GM03348 (cell line): ENCODE results near the gene CHN1.

Experiments
- DNase-seq: peaks from one replicate; pipeline ENCODE4 v3.0.0; 2012; ENCODE audit warnings: low spot score

The CHN1 gene

GRCh38 chr2:174971868-174972781, 33.1 kb downstream of the CHN1 start:
- DNase-seq = peak; percentile 62

GRCh38 chr2:174970092-174970491, 35.1 kb downstream of the CHN1 start:
- DNase-seq = no peak

- no peak for DNase-seq
Measured at GRCh38 chr2:174969091-174969734, 36.0 kb downstream of the CHN1 start.

- DNase-seq = peak; percentile 29
Measured at GRCh38 chr2:174967691-174968260, 37.4 kb downstream of the CHN1 start.

GRCh38 chr2:174967086-174967485, 38.1 kb downstream of the CHN1 start:
- no peak for DNase-seq

GRCh38 chr2:174965992-174966744, 39.0 kb downstream of the CHN1 start:
- peak; percentile 18 for DNase-seq

DNA sequence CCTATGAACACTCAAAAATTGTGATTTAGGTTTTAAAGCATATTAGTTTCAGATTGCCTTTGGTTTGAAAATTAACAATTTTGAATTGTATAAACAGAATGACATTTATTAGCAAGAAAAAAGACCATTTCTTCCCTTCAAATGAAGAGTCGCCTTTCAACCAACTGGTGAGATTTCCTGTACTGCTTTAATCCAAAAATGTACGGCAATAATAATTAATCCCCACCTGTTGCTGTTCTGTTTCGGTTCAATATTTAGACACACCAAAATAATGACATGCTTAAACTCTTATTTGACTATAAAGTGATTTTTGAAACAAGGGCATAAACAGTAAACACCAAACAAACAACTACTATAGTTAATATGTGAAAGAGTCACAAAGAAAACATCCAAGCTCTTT, 39.6 kb downstream of the CHN1 start:
- DNase-seq = no peak

GRCh38 chr2:174964404-174964803, 40.8 kb downstream of the CHN1 start:
- no peak for DNase-seq

DNA sequence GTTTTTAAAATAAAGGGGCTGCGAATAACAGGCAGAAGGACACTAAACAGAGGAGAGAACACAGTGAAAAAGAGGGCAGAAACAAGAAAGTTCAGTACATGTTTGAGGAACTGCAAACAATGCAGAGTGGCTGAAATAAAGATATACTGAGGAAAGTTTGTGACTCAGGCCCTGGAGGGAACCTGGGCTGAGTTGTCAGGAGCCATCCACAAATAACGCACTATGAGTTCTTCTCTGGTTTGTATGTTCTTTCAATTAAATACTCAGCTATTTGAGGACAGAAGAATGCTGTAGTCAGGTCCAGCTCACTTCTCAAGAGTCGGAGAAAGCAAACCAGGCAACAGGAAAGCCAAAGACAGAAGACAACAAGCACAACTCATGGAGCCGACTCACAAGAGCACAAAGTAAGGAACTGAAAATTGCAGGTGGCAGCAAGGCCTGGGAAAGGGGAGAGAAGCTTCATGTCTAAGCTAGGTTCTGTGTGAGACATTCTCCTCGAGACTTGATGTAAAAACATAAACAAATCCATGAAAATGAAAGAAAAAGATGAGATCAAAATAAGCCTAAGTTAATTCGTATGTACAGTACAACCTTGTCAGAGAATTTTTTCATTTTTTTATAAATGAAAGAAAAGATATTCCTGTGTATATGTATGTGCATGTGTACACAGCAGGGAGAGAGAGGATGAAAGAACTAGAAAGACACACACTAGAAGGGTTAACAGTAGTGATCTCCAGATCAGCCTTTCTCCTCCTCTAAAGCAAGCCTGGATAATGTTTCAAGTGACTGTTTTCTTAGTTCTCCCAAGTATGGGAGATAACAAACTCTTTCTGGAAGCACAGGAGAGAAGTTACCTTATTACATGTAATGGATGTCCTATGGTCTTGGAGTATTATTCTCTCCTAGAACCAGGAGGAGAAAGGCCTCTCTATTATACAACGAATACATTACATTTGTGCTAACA, 41.5 kb downstream of the CHN1 start:
- DNase-seq = no peak

DNA sequence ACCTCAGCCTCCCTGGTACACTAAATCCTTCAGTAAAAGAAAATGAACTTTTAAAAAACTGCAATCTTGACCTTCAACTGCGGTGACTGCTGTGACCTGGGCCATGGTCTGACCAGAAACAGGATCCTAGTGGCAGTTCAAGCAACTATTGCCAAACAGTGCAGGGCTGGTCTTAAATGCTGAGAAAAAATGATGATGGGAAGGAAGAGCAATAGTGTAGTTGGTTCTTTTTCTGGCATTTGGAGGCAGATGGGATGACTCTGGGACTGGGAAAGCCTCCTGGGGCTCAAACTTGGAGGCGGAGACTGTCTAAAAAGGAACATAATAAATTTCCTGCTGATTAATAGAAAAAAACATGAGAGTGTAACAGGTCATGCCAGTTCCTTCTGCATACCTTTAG, 45.4 kb downstream of the CHN1 start:
- DNase-seq = peak; percentile 13

- DNase-seq = no peak
Measured at GRCh38 chr2:174957050-174957449, 48.1 kb downstream of the CHN1 start.

DNA sequence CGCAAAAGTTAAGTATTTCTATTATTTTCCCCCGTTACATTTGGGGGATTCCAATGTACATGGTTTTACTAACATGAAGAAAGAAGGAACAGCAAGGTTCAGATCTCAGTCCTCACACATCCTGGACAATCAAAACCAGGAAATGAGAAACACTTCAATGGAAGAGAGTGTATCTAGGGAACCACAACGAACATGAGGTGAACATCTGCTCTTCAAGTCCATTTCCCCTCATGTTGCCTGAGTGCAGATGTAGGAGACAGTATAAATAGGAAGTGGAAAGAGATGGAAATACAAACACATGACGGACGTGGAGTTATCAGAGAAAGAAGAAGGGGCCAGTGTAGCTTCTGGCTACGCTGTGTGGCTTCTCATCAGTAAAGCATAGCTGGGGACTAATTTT, 52.6 kb downstream of the CHN1 start:
- DNase-seq = no peak

DNA sequence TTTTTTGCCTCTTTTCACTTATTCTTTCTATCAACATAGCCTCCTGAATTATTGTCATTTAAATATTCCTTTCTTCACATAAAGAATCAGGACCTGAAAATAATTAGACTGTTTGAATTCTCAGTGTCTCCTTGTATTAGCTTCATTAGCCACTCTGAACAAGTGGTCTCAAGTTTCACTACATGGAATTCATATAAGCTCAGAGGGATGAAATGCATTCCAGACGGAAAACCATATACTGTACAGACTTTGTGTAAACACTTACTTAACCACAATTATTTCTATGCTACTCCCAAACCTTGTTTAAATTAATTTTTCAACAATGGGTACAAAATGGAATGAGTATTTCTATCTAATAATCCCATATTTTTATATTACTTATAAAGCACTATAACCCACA, 53.4 kb downstream of the CHN1 start:
- peak; percentile 27 for DNase-seq

DNA sequence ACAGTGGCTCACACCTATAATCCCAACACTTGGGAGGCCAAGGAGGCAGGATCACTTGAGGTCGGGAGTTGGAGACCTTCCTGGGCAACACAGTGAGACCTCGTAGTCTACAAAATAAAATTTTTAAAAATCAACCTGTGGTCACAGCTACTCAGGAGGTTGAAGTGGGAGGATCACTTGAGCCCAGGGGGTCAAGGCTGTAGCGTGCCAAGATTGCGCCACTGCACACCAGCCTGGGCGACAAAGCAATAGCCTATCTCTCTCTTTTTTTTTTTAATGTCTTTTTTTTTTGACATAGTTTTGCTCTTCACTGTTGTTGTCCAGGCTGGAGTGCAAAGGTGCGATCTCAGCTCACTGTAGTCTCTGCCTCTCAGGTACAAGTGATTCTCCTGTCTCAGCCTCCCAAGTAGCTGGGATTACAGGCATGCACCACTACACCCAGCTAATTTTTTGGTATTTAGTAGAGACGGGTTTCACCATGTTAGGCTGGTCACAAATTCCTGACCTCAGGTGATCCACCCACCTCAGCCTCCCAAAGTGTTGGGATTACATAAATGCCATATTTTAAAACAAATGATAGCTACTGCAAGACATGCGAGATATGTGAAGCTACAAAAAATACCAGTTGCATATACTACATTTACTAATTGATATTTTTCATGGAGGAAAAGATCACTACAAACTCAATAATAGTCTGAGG, 55.0 kb downstream of the CHN1 start:
- no peak for DNase-seq

DNA sequence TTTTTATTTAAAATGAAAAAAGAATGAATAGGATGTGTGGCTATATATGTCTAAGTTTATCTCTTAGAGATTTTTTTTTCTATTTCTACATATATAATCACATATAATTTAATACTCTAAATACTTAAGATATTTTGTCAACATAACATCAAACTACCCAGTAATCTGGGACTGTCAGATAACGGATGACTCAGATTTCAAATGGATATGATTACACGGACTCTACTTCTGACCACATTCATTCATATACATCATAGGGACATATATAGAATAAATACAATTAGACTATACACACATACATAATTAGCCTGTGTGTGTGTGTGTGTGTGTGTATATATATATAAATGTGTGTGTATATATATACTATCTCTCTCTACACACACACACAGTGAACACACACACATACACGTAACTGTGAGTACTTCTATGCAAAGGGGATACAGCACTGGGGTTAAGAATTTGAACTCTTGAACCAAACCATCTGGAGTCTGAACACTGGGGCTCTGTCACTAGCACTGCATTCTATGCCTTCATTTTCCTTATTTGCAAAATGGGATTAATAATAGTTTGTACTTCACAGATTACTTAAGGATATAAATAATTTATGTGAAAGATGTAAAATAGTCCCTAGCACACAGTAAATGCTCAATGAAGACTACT, 59.5 kb downstream of the CHN1 start:
- DNase-seq = no peak

DNA sequence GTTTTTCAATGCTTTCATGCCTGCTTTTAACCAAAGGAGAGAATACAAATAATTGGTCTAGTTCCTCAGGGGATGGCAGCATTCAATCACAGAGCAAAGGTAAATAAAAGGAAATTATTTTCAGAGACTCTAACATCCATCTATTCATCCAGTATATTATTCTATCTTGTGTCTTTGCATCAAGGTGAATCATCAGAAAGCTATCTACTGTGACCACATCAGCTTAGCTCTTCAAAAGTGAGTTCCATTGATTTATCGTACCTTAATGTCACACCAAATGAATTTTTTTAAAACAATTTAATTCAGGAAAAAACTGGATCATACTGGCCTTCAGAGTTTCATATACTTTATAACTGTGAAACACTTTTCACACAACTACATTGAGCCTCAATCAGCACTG, 66.1 kb downstream of the CHN1 start:
- peak; percentile 40 for DNase-seq

GRCh38 chr2:174931724-174932123, 73.5 kb downstream of the CHN1 start:
- peak; percentile 20 for DNase-seq

DNA sequence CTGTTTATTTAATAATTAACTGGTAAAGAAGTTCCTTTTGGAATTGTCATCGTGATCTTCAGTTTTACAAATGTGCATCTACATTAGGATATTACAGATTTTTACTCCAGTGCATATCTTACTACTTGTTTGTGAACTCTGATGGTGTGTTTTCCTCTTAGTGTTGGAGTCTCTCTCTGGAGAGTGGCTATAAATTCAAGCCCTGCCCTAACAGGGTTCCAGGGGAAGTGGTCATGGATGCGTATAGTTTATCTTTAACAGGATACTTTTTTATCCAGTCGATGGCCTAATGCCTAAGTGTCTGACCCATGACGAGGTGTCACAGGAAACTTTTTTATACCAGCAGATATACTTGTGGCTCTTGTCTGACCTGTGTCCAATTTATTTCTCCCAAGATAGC, 75.4 kb downstream of the CHN1 start:
- DNase-seq = no peak

DNA sequence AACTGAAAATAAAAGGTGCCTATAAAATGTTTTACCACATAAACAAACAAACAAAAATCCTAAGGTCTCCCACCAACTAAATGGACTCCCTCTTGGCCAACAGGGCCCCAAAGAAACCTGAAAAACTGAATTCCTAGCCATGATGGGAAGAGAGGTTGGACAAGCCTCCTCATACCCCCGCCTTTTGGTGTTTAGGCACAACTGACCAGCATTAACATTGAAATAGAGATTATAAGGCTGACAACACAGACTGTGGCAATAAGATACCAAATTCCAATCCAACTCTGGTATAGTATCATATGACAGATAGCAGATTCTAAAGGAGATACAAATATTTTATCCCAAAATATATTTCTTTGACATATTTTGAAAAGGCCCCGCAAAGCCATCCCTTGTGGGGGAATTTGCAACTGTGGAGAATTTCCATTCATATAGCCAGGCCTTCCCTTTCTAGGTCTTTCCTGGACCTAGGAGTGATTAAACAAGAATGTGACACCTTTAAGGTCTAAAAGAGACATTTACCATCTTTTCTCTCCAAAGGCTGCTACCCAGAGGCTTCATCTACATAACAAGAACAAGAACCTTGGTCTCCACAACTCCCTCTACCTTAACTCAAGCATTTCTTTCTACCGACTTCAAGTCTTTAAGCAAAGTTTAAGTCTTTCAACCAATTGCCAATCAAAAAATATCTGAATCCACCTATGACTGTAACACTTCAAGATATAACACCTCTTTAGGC, 80.0 kb downstream of the CHN1 start:
- no peak for DNase-seq
